T-helper 17 cell (primary cell): ENCODE measurements around the gene LIG3. TPM values are rescaled to one million over a fixed set of nuclear protein-coding genes. Genes with fewer than 3 reads are reported as not detected.
"Not testable (repeated sequence)": the region's sequence is repeated elsewhere in the genome, so short reads cannot be mapped to it uniquely, and the experiment has no call there.

Experiments
- ATAC-seq: fragments of 150-1000 bp; cut with Tn5 transposase; 2 replicates; pipeline ENCODE4 v1.10.0; 2021; ENCODE audit warnings: mild to moderate bottlenecking, moderate library complexity
- DNase-seq, 3 donors: peaks; one replicate each; pipeline versions ENCODE4 v3.0.0 to v3.0.0-alpha.2; 2020 to 2021
- H3K9me3 ChIP-seq: one replicate; pipeline ENCODE4 v1.7.0; 2013; ENCODE audit warnings: low read length, mild to moderate bottlenecking; ENCODE audit not compliant: control insufficient read depth, poor library complexity, severe bottlenecking
- H3K27ac Mint-ChIP-seq: one replicate; pipeline ENCODE4 v1.8.0; 2022; ENCODE audit warnings: mild to moderate bottlenecking, moderate library complexity, mixed read lengths
- H3K27me3 Mint-ChIP-seq: one replicate; pipeline ENCODE4 v1.8.0; 2022; ENCODE audit warnings: mixed read lengths
- H3K36me3 Mint-ChIP-seq: one replicate; pipeline ENCODE4 v1.8.0; 2022; ENCODE audit warnings: low read depth, mixed read lengths
- H3K4me1 Mint-ChIP-seq: one replicate; pipeline ENCODE4 v1.8.0; 2022; ENCODE audit warnings: mild to moderate bottlenecking, mixed read lengths
- H3K4me3 Mint-ChIP-seq: one replicate; pipeline ENCODE4 v1.8.0; 2022; ENCODE audit warnings: mild to moderate bottlenecking, moderate library complexity, mixed read lengths
- total RNA-seq, 4 donors: library from RNA in 2 of 4; stranded (reverse) in 2 of 4; gene quantifications; one replicate each; pipeline ENCODE4 v1.2.3 and lab custom pipeline; 2022 to 2026

LIG3 gene
- total RNA-seq, 2 donors from 2014 or later: 43.1 to 48.7 TPM

- Mint-ChIP-seq H3K27ac (no peak overlapping the region), H3K36me3 (peaks cover 5% of the 10 kb centered on the region), H3K27me3 (no peaks in the 10 kb centered on the region), H3K4me1 (peaks cover 9% of the 10 kb centered on the region), H3K4me3 (no peak overlapping the region)
- H3K9me3 ChIP-seq: no peaks in the 10 kb centered on the region
- ATAC-seq (no peak), DNase-seq (no peak)
Measured at GRCh38 chr17:34988644-34989043, 8.3 kb downstream of the LIG3 start.

DNA sequence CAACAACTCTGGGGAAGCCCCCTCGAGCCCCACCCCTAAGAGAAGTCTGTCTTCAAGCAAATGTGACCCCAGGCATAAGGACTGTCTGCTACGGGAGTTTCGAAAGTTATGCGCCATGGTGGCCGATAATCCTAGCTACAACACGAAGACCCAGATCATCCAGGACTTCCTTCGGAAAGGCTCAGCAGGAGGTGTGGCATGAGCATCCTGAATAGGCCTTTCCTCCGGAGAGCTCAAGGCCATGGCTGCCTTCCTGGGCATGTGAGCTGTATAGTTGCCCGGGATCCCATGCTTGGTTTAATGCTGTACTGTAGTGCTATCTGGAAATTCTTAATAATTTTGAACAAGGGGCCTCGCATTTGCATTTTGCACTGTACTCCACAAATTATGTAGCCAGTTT lies 9.2 kb downstream of the LIG3 start:
- no peak for ATAC-seq
- Mint-ChIP-seq H3K27me3 (no peaks in the 10 kb centered on the region), H3K27ac (no peak overlapping the region), H3K4me1 (peaks cover 2% of the 10 kb centered on the region), H3K4me3 (no peak overlapping the region), H3K36me3 (peaks cover 5% of the 10 kb centered on the region)
- DNase-seq: no peak
- H3K9me3 ChIP-seq: no peaks in the 10 kb centered on the region

DNA sequence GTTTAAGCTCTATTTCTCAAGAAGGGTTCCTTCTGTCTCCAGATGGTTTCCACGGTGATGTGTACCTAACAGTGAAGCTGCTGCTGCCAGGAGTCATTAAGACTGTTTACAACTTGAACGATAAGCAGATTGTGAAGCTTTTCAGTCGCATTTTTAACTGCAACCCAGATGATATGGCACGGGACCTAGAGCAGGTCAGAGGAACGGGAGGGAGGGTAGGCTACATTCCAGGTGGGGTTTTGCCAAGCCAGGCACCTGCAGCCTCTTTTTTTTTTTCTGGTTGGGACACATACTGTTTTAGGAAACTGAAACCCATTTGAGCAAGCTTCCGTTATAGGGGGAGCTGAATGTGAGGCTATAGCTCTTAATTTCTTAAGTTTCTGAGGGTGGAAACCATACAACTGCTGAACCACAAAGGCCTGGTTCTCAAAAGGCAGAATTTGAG lies 10.6 kb downstream of the LIG3 start:
- no peaks in the 10 kb centered on the region for H3K9me3 ChIP-seq
- no peak for ATAC-seq
- Mint-ChIP-seq H3K27ac (no peak overlapping the region), H3K27me3 (no peaks in the 10 kb centered on the region), H3K4me3 (no peak overlapping the region), H3K36me3 (peaks cover 5% of the 10 kb centered on the region), H3K4me1 (peaks cover 2% of the 10 kb centered on the region)
- no peak for DNase-seq

GRCh38 chr17:34991606-34992005 lies 11.3 kb downstream of the LIG3 start:
- H3K27me3 Mint-ChIP-seq: no peaks in the 10 kb centered on the region
- no peaks in the 10 kb centered on the region for H3K9me3 ChIP-seq
- no peak for ATAC-seq
- no peak overlapping the region for H3K27ac Mint-ChIP-seq
- H3K4me3 Mint-ChIP-seq: no peak overlapping the region
- peaks cover 3% of the 10 kb centered on the region for H3K36me3 Mint-ChIP-seq
- H3K4me1 Mint-ChIP-seq: no peaks in the 10 kb centered on the region
- DNase-seq: no peak

GRCh38 chr17:34993031-34993430 lies 12.7 kb downstream of the LIG3 start:
- ATAC-seq (no peak), DNase-seq (no peak)
- H3K4me1 Mint-ChIP-seq: no peaks in the 10 kb centered on the region
- no peaks in the 10 kb centered on the region for H3K9me3 ChIP-seq
- H3K4me3 Mint-ChIP-seq: no peak overlapping the region
- peak overlapping the region; percentile 70 for H3K27ac Mint-ChIP-seq
- no peaks in the 10 kb centered on the region for H3K27me3 Mint-ChIP-seq
- H3K36me3 Mint-ChIP-seq: peaks cover 3% of the 10 kb centered on the region

- H3K27ac Mint-ChIP-seq: no peak overlapping the region
Measured at GRCh38 chr17:34996422-34997285, 16.3 kb downstream of the LIG3 start.

GRCh38 chr17:34997355-34997862 lies 17.1 kb downstream of the LIG3 start:
- no peaks in the 10 kb centered on the region for H3K9me3 ChIP-seq
- Mint-ChIP-seq H3K27me3 (no peaks in the 10 kb centered on the region), H3K36me3 (no peaks in the 10 kb centered on the region), H3K4me3 (no peak overlapping the region), H3K4me1 (peaks cover 4% of the 10 kb centered on the region), H3K27ac (no peak overlapping the region)
- no peak for ATAC-seq
- no peak for DNase-seq

More at GRCh38 chr17:34996422-34997285, 16.3 kb downstream of the LIG3 start:
- Mint-ChIP-seq H3K4me1 (peaks cover 3% of the 10 kb centered on the region), H3K27me3 (no peaks in the 10 kb centered on the region), H3K36me3 (no peaks in the 10 kb centered on the region), H3K4me3 (no peak overlapping the region)
- ATAC-seq: no peak
- no peaks in the 10 kb centered on the region for H3K9me3 ChIP-seq
- no peak for DNase-seq

- Mint-ChIP-seq H3K27ac (peak overlapping the region; percentile 57), H3K4me3 (no peak overlapping the region), H3K4me1 (peaks cover 4% of the 10 kb centered on the region), H3K27me3 (no peaks in the 10 kb centered on the region), H3K36me3 (no peaks in the 10 kb centered on the region)
- DNase-seq (peak; percentile 60 to 77 (median 64)), ATAC-seq (peak; percentile 96)
- H3K9me3 ChIP-seq: no peaks in the 10 kb centered on the region
Measured at GRCh38 chr17:34998205-34998604, 17.9 kb downstream of the LIG3 start.

DNA sequence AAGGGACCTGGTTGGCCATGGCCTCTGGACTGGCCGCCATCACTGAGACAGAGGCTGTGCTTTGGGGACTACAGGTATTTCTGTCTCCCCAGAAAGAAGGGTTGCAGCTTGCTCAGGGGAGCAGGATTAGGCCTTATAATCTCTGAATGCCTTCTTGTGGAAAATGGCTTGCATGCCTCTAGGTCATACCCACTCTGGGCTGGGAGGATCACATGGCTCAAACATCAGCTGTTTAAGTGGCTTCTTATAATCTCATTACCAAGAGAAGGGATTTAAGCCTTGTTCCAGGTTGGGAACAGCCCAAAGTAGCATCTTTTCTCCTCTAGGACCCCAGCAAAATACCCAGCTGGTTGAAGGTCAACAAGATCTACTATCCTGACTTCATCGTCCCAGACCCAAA lies 19.1 kb downstream of the LIG3 start:
- DNase-seq: no peak
- H3K36me3 Mint-ChIP-seq: no peaks in the 10 kb centered on the region
- H3K4me3 Mint-ChIP-seq: no peak overlapping the region
- no peak for ATAC-seq
- H3K27me3 Mint-ChIP-seq: no peaks in the 10 kb centered on the region
- H3K9me3 ChIP-seq: no peaks in the 10 kb centered on the region
- peaks cover 4% of the 10 kb centered on the region for H3K4me1 Mint-ChIP-seq
- H3K27ac Mint-ChIP-seq: no peak overlapping the region

DNA sequence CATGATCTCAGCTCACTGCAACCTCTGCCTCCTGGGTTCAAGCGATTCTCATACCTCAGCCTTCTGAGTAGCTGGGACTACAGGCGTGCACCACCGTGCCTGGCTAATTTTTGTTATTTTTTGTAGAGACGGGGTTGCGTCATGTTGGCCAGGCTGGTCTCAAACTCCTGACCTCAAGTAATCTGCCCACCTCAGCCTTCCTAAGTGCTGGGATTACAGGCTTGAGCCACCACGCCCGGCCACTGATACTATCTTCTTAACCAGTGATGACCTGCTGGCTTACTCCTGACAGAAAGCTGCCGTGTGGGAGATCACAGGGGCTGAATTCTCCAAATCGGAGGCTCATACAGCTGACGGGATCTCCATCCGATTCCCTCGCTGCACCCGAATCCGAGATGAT lies 20.7 kb downstream of the LIG3 start:
- not testable (repeated sequence) for H3K9me3 ChIP-seq, H3K27me3 Mint-ChIP-seq, H3K36me3 Mint-ChIP-seq, ATAC-seq, H3K4me1 Mint-ChIP-seq, DNase-seq
- H3K27ac Mint-ChIP-seq: peak overlapping the region; percentile 84
- H3K4me3 Mint-ChIP-seq: peak overlapping the region; percentile 19

DNA sequence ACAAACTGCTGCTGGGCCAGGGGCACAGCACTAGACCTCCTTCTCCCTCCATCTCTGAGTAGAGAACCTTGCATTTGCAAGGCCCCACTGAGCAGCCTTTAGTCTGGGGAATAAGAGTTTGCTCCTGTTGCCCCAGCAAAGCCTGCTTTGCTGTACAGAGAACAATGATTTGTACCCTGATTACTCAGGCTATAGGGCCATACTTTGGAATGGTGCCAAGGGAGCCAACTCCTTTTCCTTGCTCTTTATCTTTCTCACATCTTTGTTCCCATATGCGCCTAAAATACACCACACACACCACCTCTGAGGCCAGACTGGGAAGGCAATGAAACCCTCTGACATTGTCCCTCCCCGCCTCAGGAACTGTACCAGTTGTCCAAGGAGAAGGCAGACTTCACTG lies 21.2 kb downstream of the LIG3 start:
- DNase-seq (no peak), ATAC-seq (no peak)
- H3K4me3 Mint-ChIP-seq: no peak overlapping the region
- H3K4me1 Mint-ChIP-seq: peaks cover 4% of the 10 kb centered on the region
- H3K9me3 ChIP-seq: no peaks in the 10 kb centered on the region
- no peaks in the 10 kb centered on the region for H3K27me3 Mint-ChIP-seq
- H3K27ac Mint-ChIP-seq: peak overlapping the region; percentile 84
- no peaks in the 10 kb centered on the region for H3K36me3 Mint-ChIP-seq

GRCh38 chr17:35002876-35003551 lies 22.7 kb downstream of the LIG3 start:
- H3K27me3 Mint-ChIP-seq: no peaks in the 10 kb centered on the region
- peak overlapping the region; percentile 25 for H3K4me3 Mint-ChIP-seq
- H3K27ac Mint-ChIP-seq: peak overlapping the region; percentile 84
- ATAC-seq: no peak
- H3K9me3 ChIP-seq: no peaks in the 10 kb centered on the region
- DNase-seq: no peak
- H3K36me3 Mint-ChIP-seq: no peaks in the 10 kb centered on the region
- H3K4me1 Mint-ChIP-seq: peaks cover 7% of the 10 kb centered on the region

DNA sequence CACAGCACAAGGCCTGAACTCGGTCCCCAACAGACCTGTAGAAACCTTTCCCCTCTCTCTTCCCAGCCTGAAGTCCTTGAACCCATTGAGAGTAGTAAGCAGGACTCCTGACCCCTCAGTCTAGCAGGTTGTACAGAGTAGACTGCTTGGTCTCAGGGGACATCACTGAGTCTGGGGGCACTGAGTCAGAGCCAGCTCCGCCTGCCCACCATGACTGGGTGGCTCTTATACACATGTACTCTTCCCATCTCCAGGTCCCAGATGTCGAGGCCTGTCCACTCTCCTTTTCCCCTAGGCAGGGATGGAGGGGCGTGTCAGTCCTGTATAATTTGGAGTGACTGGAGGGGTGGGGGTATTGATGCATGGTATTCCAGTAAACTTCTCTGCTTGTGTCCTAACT lies 23.5 kb downstream of the LIG3 start:
- Mint-ChIP-seq H3K4me1 (peaks cover 5% of the 10 kb centered on the region), H3K27me3 (no peaks in the 10 kb centered on the region), H3K27ac (peak overlapping the region; percentile 74), H3K4me3 (no peak overlapping the region), H3K36me3 (no peaks in the 10 kb centered on the region)
- DNase-seq (no peak), ATAC-seq (no peak)
- no peaks in the 10 kb centered on the region for H3K9me3 ChIP-seq
